Stimulated activated naive CD8-positive, alpha-beta T cell treated with anti-CD3 and anti-CD28 coated beads, Interleukin-15, Interleukin-2, amounts not matched to agents 100 U/mL and 50 U/mL, for 24 hours (primary cell): ENCODE results near the gene HOXC11.

Source experiments
- ATAC-seq: fragments of 150-1000 bp; cut with Tn5 transposase; one replicate; pipeline ENCODE4 v1.10.0; 2021
- DNase-seq: peaks from one replicate; pipeline ENCODE4 v3.0.0; 2021

The HOXC11 gene

DNA sequence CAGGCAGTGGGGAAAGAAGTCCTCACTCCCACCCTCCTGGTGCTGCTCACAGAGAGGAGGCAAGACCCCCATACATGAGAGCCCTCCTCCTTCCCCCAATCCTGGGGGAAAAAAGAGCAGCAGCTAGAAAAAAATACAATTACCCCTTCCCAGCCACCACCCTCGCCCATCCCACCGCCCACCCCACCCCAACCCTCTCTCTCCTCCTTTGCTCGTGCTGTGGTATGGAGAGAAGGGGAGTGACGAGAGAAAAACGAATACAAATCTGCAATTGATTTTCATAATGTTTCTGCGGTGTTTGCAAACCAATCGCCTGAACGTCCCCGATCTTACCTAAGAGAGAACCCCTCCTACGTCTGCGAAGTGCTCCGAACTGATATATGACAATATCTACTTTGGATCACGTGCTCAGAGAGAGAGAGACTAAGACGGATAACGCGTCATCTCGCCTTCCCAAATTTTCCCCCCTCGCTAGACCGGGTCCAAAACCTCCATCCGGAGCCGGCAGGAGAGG, at the start of gene HOXC11:
Gene HOXC11, plus strand, starts transcription at position 405 of the 514 bp plus-strand sequence. CDS start 116 bp downstream, outside the sequence.
- ATAC-seq (no peak), DNase-seq (no peak)

DNA sequence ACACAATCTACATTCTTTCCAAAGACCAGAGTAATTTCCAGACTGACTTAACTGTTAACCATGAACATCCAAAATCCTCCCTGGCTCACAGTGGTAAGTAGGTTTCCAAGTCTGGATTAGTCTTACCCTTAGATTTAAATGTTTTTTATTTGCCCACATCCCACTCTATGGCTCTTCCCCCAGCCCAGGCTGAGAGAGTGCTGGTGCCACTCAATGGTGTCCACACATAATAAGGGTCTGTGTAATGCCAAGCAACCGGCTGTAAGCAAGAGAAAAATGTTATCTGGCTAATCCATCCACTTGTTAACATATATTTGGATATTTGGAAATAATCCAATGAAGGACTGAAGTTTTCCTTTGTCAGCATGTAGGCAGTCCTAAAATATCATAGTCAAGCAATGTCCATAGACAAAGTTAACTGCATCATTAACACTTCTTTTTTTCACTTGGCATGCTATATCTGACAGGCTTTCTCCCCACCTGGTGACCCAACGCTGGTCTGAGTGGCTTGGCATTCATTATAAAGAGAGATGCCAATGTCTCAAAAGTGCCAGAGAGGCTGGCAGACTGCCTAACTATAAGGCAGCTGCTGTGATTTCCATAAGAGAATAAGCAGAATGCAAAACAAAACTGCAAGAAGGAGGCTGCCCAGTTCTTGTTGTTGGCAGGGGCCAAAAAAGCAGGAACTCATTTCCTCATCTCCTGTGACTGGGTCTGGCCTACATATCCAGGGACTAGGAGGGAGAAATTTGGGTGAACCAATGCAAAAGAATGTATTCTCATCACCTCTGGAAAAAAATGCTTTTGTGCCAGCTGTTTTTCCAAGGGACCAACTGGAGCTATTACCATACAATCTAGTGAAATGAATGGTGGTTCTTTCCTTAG, 48.2 kb upstream of the HOXC11 start:
- ATAC-seq = no peak

DNA sequence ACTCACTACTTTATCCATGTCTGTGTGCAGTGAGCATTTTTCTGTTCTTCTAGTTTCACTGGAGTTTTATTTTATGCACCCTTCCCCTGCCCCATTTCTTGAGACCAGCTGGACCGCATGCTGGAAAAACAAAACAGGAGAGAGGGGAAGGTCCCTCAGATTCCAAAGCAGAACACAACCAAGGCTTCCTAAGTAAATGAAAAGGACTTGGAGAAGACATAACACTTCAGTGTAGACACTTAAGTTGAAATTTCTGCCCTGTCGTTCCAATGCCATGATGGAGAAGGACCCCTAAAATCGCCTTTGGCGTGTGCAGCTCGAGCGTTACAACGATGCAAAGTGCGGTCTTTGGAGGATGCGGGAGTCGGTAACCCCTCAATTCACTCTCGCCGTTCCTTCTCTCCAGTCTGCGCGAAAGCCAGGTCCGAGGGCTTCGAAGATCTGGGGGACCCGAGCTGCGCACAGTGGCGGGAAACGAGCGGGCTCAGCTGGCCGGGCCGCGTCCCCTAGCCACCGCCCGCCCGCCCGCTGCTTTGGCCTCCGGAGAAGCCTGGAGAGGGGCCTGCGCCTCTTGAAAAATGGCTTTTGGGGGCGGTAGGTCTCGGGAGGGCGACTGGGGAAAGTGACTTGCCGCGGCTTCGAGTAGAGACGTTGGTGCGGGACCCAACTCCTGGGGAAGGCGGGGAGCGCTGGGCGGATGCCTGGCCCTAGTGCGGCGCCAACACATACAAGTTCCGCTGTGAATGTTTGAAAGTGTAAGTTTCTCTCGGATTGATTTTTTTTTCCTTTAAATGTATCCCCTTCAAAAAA, 45.5 kb upstream of the HOXC11 start:
- no peak for ATAC-seq
- DNase-seq = no peak

More for the DNA sequence above, 48.2 kb upstream of the HOXC11 start:
- no peak for DNase-seq

- DNase-seq (no peak), ATAC-seq (no peak)
These were observed 44.7 kb upstream of the HOXC11 start for GRCh38 chr12:53928054-53928835.

DNA sequence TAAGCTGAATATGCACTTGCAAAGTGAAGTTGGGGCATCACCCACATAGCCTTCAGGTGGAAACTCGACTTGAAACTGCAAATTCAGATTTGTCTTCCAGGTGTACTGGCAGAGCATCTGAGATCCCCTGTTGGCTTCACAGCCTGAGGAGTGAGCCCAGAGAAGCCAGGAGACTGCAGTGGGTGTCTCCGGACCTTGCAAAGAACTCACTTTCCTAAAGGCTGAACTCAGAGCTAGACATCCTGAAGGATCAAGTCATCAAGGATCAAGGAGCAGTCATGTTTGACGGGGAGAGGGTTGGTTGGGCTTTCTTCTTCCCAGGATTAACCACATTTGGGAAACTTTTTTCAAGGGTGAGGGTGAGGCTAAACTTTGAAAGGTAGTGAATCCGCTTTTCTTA, 43.4 kb upstream of the HOXC11 start:
- ATAC-seq (no peak), DNase-seq (no peak)

- DNase-seq (no peak), ATAC-seq (no peak)
These were observed 42.2 kb upstream of the HOXC11 start for GRCh38 chr12:53930591-53931255.

GRCh38 chr12:53931844-53932581, 40.9 kb upstream of the HOXC11 start:
- ATAC-seq (no peak), DNase-seq (no peak)

DNA sequence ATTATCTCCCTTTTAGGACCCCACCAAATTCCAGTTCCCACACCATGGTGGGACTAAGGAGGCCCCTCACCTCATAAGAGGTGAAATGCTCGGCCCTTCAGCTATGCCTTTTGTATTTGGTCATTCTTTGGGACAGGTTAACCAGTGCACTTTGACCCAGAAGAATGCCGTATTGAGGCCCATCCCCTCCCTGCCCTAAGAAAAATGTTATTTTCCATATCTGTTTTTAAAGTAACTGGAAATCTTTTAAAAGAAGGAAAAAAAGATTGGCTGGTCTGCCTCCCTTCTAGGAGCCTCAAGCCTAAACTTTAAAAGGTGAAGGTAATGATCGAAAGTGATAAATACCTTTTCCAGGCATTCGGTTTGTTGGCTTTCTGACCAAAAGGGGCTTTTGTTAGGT, 40.0 kb upstream of the HOXC11 start:
- DNase-seq (no peak), ATAC-seq (no peak)

DNA sequence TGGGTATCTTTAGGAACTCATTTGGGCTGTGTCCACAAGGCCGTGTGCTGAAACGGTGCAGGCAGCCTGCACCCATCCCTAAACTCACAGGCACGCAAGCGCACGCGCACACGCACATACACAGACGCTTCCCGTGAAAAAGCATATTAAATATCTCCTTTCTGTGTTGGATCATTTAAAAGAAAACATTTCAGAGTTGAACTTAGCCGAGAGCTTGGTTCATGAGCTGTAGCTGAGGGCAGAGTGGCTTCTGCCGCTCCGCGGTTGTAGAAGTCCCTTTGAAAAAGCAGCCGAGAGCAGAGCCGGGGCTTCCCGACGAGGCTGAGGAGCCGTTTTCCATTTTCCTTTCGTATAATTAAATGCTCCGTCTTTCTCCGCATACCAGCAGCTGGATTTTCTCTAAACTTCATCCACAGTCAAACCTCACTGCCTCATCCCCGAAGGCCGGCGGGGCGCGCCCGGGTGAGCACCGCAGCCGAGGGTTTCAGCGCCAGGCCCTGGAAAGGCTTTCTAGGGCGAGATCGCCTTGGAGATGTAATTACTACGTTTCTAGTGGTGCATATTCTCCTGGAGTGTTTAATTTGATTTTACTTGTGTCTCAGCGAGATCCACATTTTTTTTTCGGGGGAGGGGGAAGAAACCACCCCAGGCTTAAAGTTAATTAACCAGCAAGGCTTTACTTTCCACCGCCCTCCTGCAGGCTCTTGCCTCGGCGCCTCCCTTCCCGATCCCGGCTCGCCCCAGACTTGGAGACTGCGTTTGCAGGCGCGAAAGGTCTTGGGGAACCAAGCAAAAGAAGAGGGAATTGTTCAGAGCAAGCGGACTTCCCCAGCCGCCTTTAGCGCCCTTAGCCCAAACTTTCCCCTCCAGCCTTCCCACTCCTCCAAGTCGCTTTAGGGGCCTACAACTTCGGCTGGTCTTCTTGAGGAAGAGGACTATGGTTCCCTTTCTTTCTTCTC, 37.3 kb upstream of the HOXC11 start:
- no peak for ATAC-seq
- no peak for DNase-seq

DNA sequence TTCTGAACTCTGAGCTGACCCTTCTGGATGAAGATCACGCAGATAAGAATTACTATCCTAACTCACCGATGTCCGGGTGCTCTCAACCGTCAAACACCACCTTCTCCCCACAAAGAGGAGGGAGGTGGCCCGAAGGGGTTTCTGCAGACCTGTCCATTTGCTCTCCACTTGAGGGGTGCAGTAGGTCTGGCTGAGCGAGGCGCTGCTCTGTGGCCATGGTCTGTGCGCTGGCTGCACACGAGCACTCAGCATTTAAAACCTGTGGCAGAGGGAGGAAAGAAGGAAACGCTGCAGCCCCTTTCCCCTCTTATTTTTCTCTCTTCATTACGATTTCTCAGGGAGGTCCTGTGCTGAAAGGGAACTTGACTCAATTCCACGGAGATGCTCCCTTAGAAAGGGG, 35.8 kb upstream of the HOXC11 start:
- DNase-seq (no peak), ATAC-seq (no peak)

GRCh38 chr12:53937596-53938325, 35.2 kb upstream of the HOXC11 start:
- DNase-seq (no peak), ATAC-seq (no peak)

GRCh38 chr12:53938326-53939140, 34.4 kb upstream of the HOXC11 start, which contains the start of gene HOXC13:
HOXC13 (plus strand) TSS chr12:53938831; CDS start chr12:53938907, 76 bp downstream.
- peak; percentile 36 for ATAC-seq
- no peak for DNase-seq

GRCh38 chr12:53939141-53940108, 33.5 kb upstream of the HOXC11 start:
- ATAC-seq (no peak), DNase-seq (no peak)

GRCh38 chr12:53940443-53941014, 32.4 kb upstream of the HOXC11 start:
- no peak for ATAC-seq
- no peak for DNase-seq

GRCh38 chr12:53941187-53941586, 31.7 kb upstream of the HOXC11 start:
- no peak for ATAC-seq
- no peak for DNase-seq

DNA sequence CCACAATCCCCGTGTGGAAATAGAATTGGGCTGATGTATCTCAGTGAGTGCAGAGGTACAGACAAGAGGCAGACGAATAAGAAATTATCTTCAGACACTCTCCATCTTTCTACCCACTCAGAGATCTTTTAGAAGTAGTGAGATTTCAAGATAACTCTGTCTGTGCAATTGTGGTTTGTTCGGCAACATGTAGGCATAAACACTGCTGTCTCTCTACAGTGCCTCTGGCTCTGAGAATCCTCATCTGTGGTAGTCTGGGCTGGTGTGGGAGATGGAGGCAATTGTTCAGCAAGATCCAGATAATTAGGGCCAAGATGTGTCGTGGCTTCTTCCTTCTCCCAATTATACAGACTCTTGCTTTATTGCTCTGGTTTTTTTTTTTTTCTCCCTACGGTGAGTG, 31.2 kb upstream of the HOXC11 start:
- ATAC-seq (no peak), DNase-seq (no peak)
